ENCODE measurements around the gene GHRHR. TPM values are rescaled to one million over a fixed set of nuclear protein-coding genes. Genes with fewer than 3 reads are reported as not detected.

Gene GHRHR
- total and polyA plus RNA-seq, 2 experiments from 2014 or later, result not detected

DNA sequence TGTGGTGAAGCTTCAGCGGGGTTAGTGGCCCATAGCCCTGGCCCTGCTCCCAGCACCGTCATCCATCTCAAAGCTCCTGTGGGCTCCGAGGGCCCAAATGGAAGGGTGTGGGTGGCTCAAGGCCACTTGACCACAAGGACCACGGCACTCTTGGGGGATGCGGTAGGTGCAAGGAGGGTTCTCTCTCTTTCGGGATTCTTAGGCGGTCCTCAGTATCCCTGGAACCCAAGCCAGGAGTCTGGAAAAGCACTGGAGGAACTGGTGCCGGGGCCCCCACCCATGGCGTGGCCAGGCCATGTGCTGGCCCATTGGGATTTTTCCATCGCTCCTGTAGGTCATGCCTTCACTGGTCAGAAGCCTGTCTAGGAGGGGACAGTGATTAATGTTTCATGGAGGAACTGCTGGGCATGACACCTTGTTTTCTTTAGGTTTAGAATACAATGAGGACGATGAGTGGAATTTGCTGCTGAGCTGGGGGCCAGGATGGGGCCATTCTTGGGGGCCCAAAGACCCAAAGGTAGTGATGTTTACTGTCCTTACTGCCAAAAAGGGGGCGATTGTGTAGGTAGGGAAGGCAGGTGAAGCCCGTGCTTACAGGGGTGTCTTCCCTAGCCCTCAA, 35.4 kb upstream of the GHRHR start:
- Histone ChIP-seq H3K9me3 (ENCODE audit: low read depth) (no peaks in the 10 kb centered on the region), H3K36me3 (ENCODE audit: low read depth) (no peaks in the 10 kb centered on the region), H3K4me2 (ENCODE audit: unreplicated experiment) (no peak overlapping the region), H3K27ac (no peak overlapping the region), H3K4me1 (ENCODE audit: insufficient read depth) (peaks cover 12% of the 10 kb centered on the region), H3K79me2 (ENCODE audit: insufficient read depth) (no peaks in the 10 kb centered on the region), H3K4me3 (no peak overlapping the region), H3K9ac (no peak overlapping the region), H3F3A (ENCODE audit: insufficient read depth) (no peaks in the 10 kb centered on the region), H3K9me2 (ENCODE audit: insufficient read depth) (no peaks in the 10 kb centered on the region), H2AFZ (no peak overlapping the region), H4K20me1 (ENCODE audit: insufficient read depth) (no peaks in the 10 kb centered on the region), H3K27me3 (replicated peaks; ENCODE audit: insufficient read depth) (no peaks in the 10 kb centered on the region)
- DNase-seq, result no peak
- TF ChIP-seq EZH2 (IDR thresholded peaks at IDR 0.05; ENCODE audit: insufficient read depth, poor library complexity, severe bottlenecking), result no peak
- TF ChIP-seq EZH2phosphoT487 (IDR thresholded peaks at IDR 0.05; ENCODE audit: insufficient read depth, low read depth), result no peak
- in situ Hi-C loops (cut with MboI), result no loop called here
- 64 to 69% methylated on average over 13 of the region's 13 CpGs for WGBS, 2 experiments (ENCODE audit: low coverage in 1 of 2, low lambda C conversion rate in 2 of 2, missing lambda C conversion rate in 2 of 2)

DNA sequence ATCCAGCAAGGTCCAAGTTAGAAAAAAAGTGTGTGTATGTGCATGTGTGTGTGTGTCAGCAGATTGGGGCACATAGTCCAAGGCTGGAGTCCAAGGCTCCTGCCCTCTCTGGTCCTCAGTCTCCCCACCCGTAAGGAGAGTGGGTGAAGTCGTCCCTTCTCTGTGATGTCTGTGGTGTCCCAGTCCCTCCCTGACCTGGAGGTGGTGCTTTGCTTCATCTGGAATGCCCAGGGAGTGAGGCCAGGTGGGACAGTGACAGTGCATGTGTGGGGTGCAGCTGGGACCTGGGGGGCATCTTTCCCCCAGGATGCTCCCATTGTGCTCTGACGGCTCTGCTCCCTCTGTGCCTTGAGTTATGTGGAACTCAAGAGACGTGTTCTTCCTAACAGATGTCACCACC, 34.1 kb upstream of the GHRHR start:
- H3K4me3 ChIP-seq, result no peak overlapping the region
- no peaks in the 10 kb centered on the region for H3F3A ChIP-seq (ENCODE audit: insufficient read depth)
- DNase-seq, result no peak
- peaks cover 12% of the 10 kb centered on the region for H3K4me1 ChIP-seq (ENCODE audit: insufficient read depth)
- 68 to 86% methylated on average over 4 of the region's 4 CpGs for WGBS, 2 experiments (ENCODE audit: low coverage in 1 of 2, low lambda C conversion rate in 2 of 2, missing lambda C conversion rate in 2 of 2)
- H3K36me3 ChIP-seq (ENCODE audit: low read depth), result no peaks in the 10 kb centered on the region
- H3K9me2 ChIP-seq (ENCODE audit: insufficient read depth), result no peaks in the 10 kb centered on the region
- no peaks in the 10 kb centered on the region for H4K20me1 ChIP-seq (ENCODE audit: insufficient read depth)
- H3K27me3 ChIP-seq (replicated peaks; ENCODE audit: insufficient read depth), result no peaks in the 10 kb centered on the region
- H3K27ac ChIP-seq, result no peak overlapping the region
- TF ChIP-seq EZH2 (IDR thresholded peaks at IDR 0.05; ENCODE audit: insufficient read depth, poor library complexity, severe bottlenecking) (no peak), EZH2phosphoT487 (IDR thresholded peaks at IDR 0.05; ENCODE audit: insufficient read depth, low read depth) (no peak)
- H3K9ac ChIP-seq, result no peak overlapping the region
- H3K9me3 ChIP-seq (ENCODE audit: low read depth), result no peaks in the 10 kb centered on the region
- H3K4me2 ChIP-seq (ENCODE audit: unreplicated experiment), result no peak overlapping the region
- no peak overlapping the region for H2AFZ ChIP-seq
- in situ Hi-C loops (cut with MboI), result no loop called here
- H3K79me2 ChIP-seq (ENCODE audit: insufficient read depth), result no peaks in the 10 kb centered on the region

DNA sequence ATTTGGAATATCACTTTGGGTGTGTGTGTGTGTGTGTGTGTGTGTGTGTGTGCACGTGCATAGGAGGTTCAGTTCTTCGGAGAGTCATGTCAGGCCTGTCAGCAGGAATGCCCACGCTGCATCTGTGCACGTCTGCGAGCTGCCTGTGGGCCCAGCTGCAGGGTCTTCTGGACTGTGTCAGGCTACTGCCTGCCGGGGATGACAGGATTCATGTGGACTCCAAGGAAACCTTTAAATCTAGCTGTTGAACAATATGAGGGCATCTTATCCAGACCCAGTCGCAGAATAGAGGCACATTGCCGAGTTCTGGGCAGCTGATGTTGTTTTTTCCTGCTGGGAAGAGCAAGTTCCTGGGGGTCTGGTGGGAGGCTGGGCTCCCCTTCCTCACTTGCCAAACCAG, 33.1 kb upstream of the GHRHR start:
- no peak for DNase-seq
- 70 to 73% methylated on average over 8 of the region's 8 CpGs for WGBS, 2 experiments (ENCODE audit: low coverage in 1 of 2, low lambda C conversion rate in 2 of 2, missing lambda C conversion rate in 2 of 2)

DNA sequence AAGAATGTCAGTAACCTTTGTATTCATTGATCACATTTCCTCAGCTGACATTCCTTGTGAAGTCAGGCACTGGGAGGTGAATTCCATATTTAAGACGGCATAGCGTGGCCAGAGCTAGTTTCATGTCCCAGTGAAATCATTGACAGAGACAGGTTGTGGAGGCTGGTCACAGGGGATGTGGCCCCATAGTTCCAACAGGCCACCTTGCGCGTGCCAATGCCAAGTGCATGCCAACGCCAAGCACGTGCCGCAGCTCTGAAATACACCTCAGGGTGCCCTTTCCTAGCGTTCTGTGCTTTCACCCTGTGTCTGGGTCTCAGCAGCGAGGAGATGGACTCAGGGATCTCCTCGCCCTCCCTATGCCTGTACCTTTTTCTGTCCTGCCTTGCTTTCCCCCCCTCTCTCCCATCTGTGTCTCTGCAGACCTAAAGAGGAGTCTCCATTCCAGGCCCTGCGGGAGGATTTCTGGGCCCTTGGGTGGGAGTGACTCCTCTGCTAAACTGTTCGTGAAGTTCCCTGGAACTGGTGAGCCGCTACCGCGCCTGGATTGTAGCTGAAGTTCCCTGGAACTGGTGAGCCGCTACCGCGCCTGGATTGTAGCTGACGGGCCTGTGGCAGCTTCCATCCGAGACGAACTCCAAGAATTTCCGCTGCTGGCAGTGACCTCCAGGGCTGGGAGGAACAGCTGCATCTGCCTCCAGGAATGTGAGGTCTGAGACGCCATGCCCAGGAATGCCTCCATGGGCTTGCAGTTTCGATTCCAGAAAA, 32.4 kb upstream of the GHRHR start:
- H3K79me2 ChIP-seq (ENCODE audit: insufficient read depth), result no peaks in the 10 kb centered on the region
- DNase-seq, result peak; percentile 70
- TF ChIP-seq EZH2phosphoT487 (IDR thresholded peaks at IDR 0.05; ENCODE audit: insufficient read depth, low read depth), result no peak
- no peak for TF ChIP-seq EZH2 (IDR thresholded peaks at IDR 0.05; ENCODE audit: insufficient read depth, poor library complexity, severe bottlenecking)
- peak overlapping the region; percentile 68 for H2AFZ ChIP-seq
- no peaks in the 10 kb centered on the region for H3F3A ChIP-seq (ENCODE audit: insufficient read depth)
- in situ Hi-C loops (cut with MboI), result no loop called here
- H3K27ac ChIP-seq, result no peak overlapping the region
- no peaks in the 10 kb centered on the region for H3K9me2 ChIP-seq (ENCODE audit: insufficient read depth)
- H3K4me1 ChIP-seq (ENCODE audit: insufficient read depth), result peaks cover 12% of the 10 kb centered on the region
- H3K27me3 ChIP-seq (replicated peaks; ENCODE audit: insufficient read depth), result no peaks in the 10 kb centered on the region
- H3K9ac ChIP-seq, result 0 out of 2 replicates have a peak overlapping the region, but pooled peaks have one; percentile 4
- 43 to 46% methylated on average over 24 of the region's 24 CpGs for WGBS, 2 experiments (ENCODE audit: low coverage in 1 of 2, low lambda C conversion rate in 2 of 2, missing lambda C conversion rate in 2 of 2)
- peak overlapping the region; percentile 49 for H3K4me2 ChIP-seq (ENCODE audit: unreplicated experiment)
- H3K4me3 ChIP-seq, result no peak overlapping the region; the same call in 1 of the 2 replicates
- H3K9me3 ChIP-seq (ENCODE audit: low read depth), result no peaks in the 10 kb centered on the region
- no peaks in the 10 kb centered on the region for H3K36me3 ChIP-seq (ENCODE audit: low read depth)
- no peaks in the 10 kb centered on the region for H4K20me1 ChIP-seq (ENCODE audit: insufficient read depth)

More for the DNA sequence above, 33.1 kb upstream of the GHRHR start:
- Histone ChIP-seq H4K20me1 (ENCODE audit: insufficient read depth) (no peaks in the 10 kb centered on the region), H3F3A (ENCODE audit: insufficient read depth) (no peaks in the 10 kb centered on the region), H3K9ac (no peak overlapping the region), H3K4me1 (ENCODE audit: insufficient read depth) (peaks cover 12% of the 10 kb centered on the region), H3K36me3 (ENCODE audit: low read depth) (no peaks in the 10 kb centered on the region), H3K9me3 (ENCODE audit: low read depth) (no peaks in the 10 kb centered on the region), H3K27me3 (replicated peaks; ENCODE audit: insufficient read depth) (no peaks in the 10 kb centered on the region), H3K4me2 (ENCODE audit: unreplicated experiment) (no peak overlapping the region), H3K27ac (no peak overlapping the region), H3K4me3 (no peak overlapping the region), H3K9me2 (ENCODE audit: insufficient read depth) (no peaks in the 10 kb centered on the region), H3K79me2 (ENCODE audit: insufficient read depth) (no peaks in the 10 kb centered on the region), H2AFZ (no peak overlapping the region)
- in situ Hi-C loops (cut with MboI), result no loop called here
- TF ChIP-seq EZH2phosphoT487 (IDR thresholded peaks at IDR 0.05; ENCODE audit: insufficient read depth, low read depth) (no peak), EZH2 (IDR thresholded peaks at IDR 0.05; ENCODE audit: insufficient read depth, poor library complexity, severe bottlenecking) (no peak)

All from GM23248 (cell line).